Activated CD4-positive, alpha-beta memory T cell treated with anti-CD3 and anti-CD28 coated beads for 36 hours (primary cell): ENCODE data around the gene KRT40. TPM values are rescaled to one million over a fixed set of nuclear protein-coding genes. Genes with fewer than 3 reads are reported as not detected.

ENCODE experiments used
- CTCF ChIA-PET: fragments of 350-600 bp; sonication (Branson Sonifier 250); formaldehyde crosslinking; loops from one replicate; lab custom pipeline; 2021; ENCODE audit warnings: antibody characterized with exemption, inconsistent platforms; lab: Charles Lee
- POLR2A ChIA-PET: fragments of 350-600 bp; sonication (Branson Sonifier 250); formaldehyde crosslinking; loops from one replicate; lab custom pipeline; 2021; ENCODE audit warnings: antibody characterized with exemption; lab: Charles Lee
- DNase-seq: peaks from one replicate; pipeline ENCODE4 v3.0.0-alpha.2; 2020
- H3K27ac Mint-ChIP-seq: one replicate; pipeline ENCODE4 v1.8.0; 2021; ENCODE audit warnings: mixed read lengths
- H3K27me3 Mint-ChIP-seq: one replicate; pipeline ENCODE4 v1.8.0; 2021; ENCODE audit warnings: mixed read lengths
- H3K36me3 Mint-ChIP-seq: one replicate; pipeline ENCODE4 v1.8.0; 2021; ENCODE audit warnings: mixed read lengths
- H3K4me1 Mint-ChIP-seq: one replicate; pipeline ENCODE4 v1.8.0; 2021; ENCODE audit warnings: low read depth, mixed read lengths
- H3K4me3 Mint-ChIP-seq: one replicate; pipeline ENCODE4 v1.8.0; 2021; ENCODE audit warnings: mild to moderate bottlenecking, mixed read lengths
- H3K9me3 Mint-ChIP-seq: one replicate; pipeline ENCODE4 v1.8.0; 2021; ENCODE audit warnings: mixed read lengths
- intact Hi-C: fragments of 100-400 bp; cut with micrococcal nuclease; formaldehyde crosslinking; loops from one replicate; pipeline ENCODE4 v1.15.1; 2023
- total RNA-seq, 2 experiments: library from RNA; stranded (reverse); gene quantifications; one replicate each; pipeline ENCODE4 v1.2.3, GENCODE V29; 2021

Gene KRT40
- total RNA-seq, 2 experiments from 2014 or later: not detected

GRCh38 chr17:40944531-40944930 is 39.6 kb downstream of the KRT40 start:
- CTCF ChIA-PET: interaction anchor here (0.6 kb wide), 1 partner anchor 705 kb away, joined by 3 read pairs; no protein-coding TSS in a partner anchor

GRCh38 chr17:40942553-40942952 is 41.6 kb downstream of the KRT40 start:
- no peaks in the 10 kb centered on the region for H3K36me3 Mint-ChIP-seq
- intact Hi-C loops: no loop called here
- POLR2A ChIA-PET: no interaction called here
- no peak overlapping the region for H3K27ac Mint-ChIP-seq
- peaks cover 32% of the 10 kb centered on the region for H3K27me3 Mint-ChIP-seq
- CTCF ChIA-PET: no interaction called here
- no peaks in the 10 kb centered on the region for H3K4me1 Mint-ChIP-seq
- no peak overlapping the region for H3K4me3 Mint-ChIP-seq
- no peaks in the 10 kb centered on the region for H3K9me3 Mint-ChIP-seq
- no peak for DNase-seq

More at GRCh38 chr17:40944531-40944930, 39.6 kb downstream of the KRT40 start:
- H3K36me3 Mint-ChIP-seq: no peaks in the 10 kb centered on the region
- no peaks in the 10 kb centered on the region for H3K4me1 Mint-ChIP-seq
- intact Hi-C loops: no loop called here
- H3K27ac Mint-ChIP-seq: no peak overlapping the region
- H3K9me3 Mint-ChIP-seq: no peaks in the 10 kb centered on the region
- peaks cover 45% of the 10 kb centered on the region for H3K27me3 Mint-ChIP-seq
- no peak overlapping the region for H3K4me3 Mint-ChIP-seq
- no peak for DNase-seq
- POLR2A ChIA-PET: interaction anchor here (0.5 kb wide), 1 partner anchor 10 kb away, joined by 3 read pairs; no protein-coding TSS in a partner anchor

GRCh38 chr17:40940266-40940665 is 43.9 kb downstream of the KRT40 start:
- H3K36me3 Mint-ChIP-seq: no peaks in the 10 kb centered on the region
- no peaks in the 10 kb centered on the region for H3K4me1 Mint-ChIP-seq
- DNase-seq: no peak
- no peaks in the 10 kb centered on the region for H3K9me3 Mint-ChIP-seq
- intact Hi-C loops: no loop called here
- peaks cover 17% of the 10 kb centered on the region for H3K27me3 Mint-ChIP-seq
- ChIA-PET POLR2A (no interaction called here), CTCF (no interaction called here)
- no peak overlapping the region for H3K27ac Mint-ChIP-seq
- H3K4me3 Mint-ChIP-seq: no peak overlapping the region

GRCh38 chr17:40938981-40939380 is 45.1 kb downstream of the KRT40 start:
- DNase-seq: no peak
- intact Hi-C loops: no loop called here
- H3K27me3 Mint-ChIP-seq: peaks cover 10% of the 10 kb centered on the region
- no peak overlapping the region for H3K27ac Mint-ChIP-seq
- ChIA-PET POLR2A (no interaction called here), CTCF (interaction anchor here (0.5 to 0.7 kb wide), 2 partner anchors 18 to 796 kb away, joined by 4 read pairs; partner anchors contain the start of gene HAP1)
- H3K9me3 Mint-ChIP-seq: no peaks in the 10 kb centered on the region
- no peaks in the 10 kb centered on the region for H3K36me3 Mint-ChIP-seq
- H3K4me1 Mint-ChIP-seq: no peaks in the 10 kb centered on the region
- H3K4me3 Mint-ChIP-seq: no peak overlapping the region

DNA sequence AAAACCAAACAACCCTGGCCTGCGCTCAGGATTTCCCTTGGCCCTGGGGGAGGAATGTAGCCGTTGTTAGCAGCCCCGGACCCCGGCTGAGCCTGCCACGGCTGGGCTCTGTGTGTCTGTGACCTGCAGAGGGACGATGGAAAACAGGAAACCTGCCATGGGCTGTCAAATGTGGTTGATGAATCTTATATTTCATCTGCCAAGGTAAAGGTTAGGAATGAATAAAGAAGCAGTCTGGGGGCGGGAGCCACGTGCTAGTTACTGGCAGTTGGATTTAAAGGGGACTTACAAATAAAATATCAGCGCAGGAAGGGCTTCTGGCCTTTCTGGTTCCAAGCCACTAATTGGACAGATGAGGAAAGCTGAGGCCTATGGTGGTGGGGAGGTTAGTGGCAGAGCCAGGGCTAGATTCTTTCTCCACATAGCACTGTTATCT is 46.7 kb downstream of the KRT40 start, which contains the start of gene KRT23:
Gene KRT23 (minus strand): TSS at position 263 of the 436 bp plus-strand sequence. CDS start 1,043 bp downstream, outside the sequence.
- no peaks in the 10 kb centered on the region for H3K36me3 Mint-ChIP-seq
- H3K9me3 Mint-ChIP-seq: no peaks in the 10 kb centered on the region
- ChIA-PET CTCF (no interaction called here), POLR2A (no interaction called here)
- DNase-seq: no peak
- no peaks in the 10 kb centered on the region for H3K4me1 Mint-ChIP-seq
- no peak within 1 kb of the TSS for H3K4me3 Mint-ChIP-seq
- no peak within 1 kb of the TSS for H3K27ac Mint-ChIP-seq
- peaks cover 9% of the 10 kb centered on the region for H3K27me3 Mint-ChIP-seq
- intact Hi-C loops: no loop called here

- DNase-seq: no peak
- H3K27me3 Mint-ChIP-seq: peaks cover 9% of the 10 kb centered on the region
- H3K27ac Mint-ChIP-seq: no peak overlapping the region
- no peaks in the 10 kb centered on the region for H3K4me1 Mint-ChIP-seq
- POLR2A ChIA-PET: no interaction called here
- H3K4me3 Mint-ChIP-seq: no peak overlapping the region
- H3K9me3 Mint-ChIP-seq: no peaks in the 10 kb centered on the region
- CTCF ChIA-PET: no interaction called here
- intact Hi-C loops: no loop called here
- no peaks in the 10 kb centered on the region for H3K36me3 Mint-ChIP-seq
These were observed 47.1 kb downstream of the KRT40 start for GRCh38 chr17:40936976-40937375.

GRCh38 chr17:40936437-40936971 is 47.6 kb downstream of the KRT40 start:
- no peak overlapping the region for H3K27ac Mint-ChIP-seq
- ChIA-PET CTCF (no interaction called here), POLR2A (no interaction called here)
- peaks cover 9% of the 10 kb centered on the region for H3K27me3 Mint-ChIP-seq
- H3K9me3 Mint-ChIP-seq: no peaks in the 10 kb centered on the region
- DNase-seq: no peak
- no peaks in the 10 kb centered on the region for H3K4me1 Mint-ChIP-seq
- H3K36me3 Mint-ChIP-seq: no peaks in the 10 kb centered on the region
- intact Hi-C loops: no loop called here
- no peak overlapping the region for H3K4me3 Mint-ChIP-seq

DNA sequence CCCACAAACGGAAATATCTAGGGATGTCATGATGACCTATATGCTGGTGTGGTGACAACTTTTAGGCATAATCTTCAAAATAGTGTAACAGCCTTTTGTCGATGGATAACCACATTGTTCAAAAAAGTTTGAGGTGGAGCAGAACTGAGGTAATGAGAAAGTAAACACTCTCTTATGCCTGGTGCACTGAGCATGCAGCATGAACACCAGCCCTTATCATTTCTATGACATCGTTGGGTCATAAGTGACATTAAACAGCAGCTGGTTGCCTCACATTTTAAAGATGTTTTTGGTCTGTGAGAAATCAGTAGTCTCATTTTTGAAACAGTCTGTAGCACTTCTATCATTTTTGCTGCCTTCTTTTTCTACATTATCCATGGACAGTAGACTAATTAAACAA is 48.5 kb downstream of the KRT40 start:
- Mint-ChIP-seq H3K4me3 (no peak overlapping the region), H3K36me3 (no peaks in the 10 kb centered on the region), H3K9me3 (no peaks in the 10 kb centered on the region), H3K27ac (no peak overlapping the region), H3K27me3 (peaks cover 9% of the 10 kb centered on the region), H3K4me1 (no peaks in the 10 kb centered on the region)
- DNase-seq: no peak
- intact Hi-C loops: no loop called here
- ChIA-PET POLR2A (no interaction called here), CTCF (interaction anchor here (0.8 kb wide), 1 partner anchor 613 kb away, joined by 3 read pairs; no protein-coding TSS in a partner anchor)

- Mint-ChIP-seq H3K4me1 (no peaks in the 10 kb centered on the region), H3K9me3 (no peaks in the 10 kb centered on the region), H3K4me3 (no peak overlapping the region), H3K27me3 (peaks cover 8% of the 10 kb centered on the region), H3K36me3 (no peaks in the 10 kb centered on the region), H3K27ac (no peak overlapping the region)
- intact Hi-C loops: no loop called here
- DNase-seq: no peak
- ChIA-PET POLR2A (no interaction called here), CTCF (no interaction called here)
These were observed 51.5 kb downstream of the KRT40 start for GRCh38 chr17:40932608-40933007.

DNA sequence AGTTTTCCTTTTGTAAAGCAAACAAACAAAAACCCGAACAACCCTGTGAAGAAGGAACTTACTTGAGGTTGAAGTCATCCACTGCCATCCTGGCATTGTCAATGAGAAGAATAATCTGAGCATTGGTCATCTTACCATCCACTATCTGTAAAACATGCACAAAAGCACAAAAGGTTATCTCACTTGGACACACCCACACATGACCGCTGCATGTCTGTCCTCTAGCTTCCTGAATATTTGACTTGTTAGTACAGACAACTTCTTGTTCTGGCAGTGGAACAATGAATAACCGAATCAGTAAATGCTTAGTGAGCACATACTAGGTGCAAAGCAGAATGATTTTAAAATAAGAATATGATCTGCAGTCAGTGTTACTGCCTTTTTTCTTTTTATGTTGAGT is 52.8 kb downstream of the KRT40 start:
- ChIA-PET POLR2A (no interaction called here), CTCF (interaction anchor here (1.1 kb wide), 1 partner anchor 617 kb away, joined by 4 read pairs; no protein-coding TSS in a partner anchor)
- H3K36me3 Mint-ChIP-seq: no peaks in the 10 kb centered on the region
- no peak overlapping the region for H3K4me3 Mint-ChIP-seq
- no peak overlapping the region for H3K27ac Mint-ChIP-seq
- H3K4me1 Mint-ChIP-seq: no peaks in the 10 kb centered on the region
- intact Hi-C loops: no loop called here
- H3K27me3 Mint-ChIP-seq: peaks cover 11% of the 10 kb centered on the region
- no peaks in the 10 kb centered on the region for H3K9me3 Mint-ChIP-seq
- no peak for DNase-seq

Other genes with a start within 250 kb of the KRT40 start
- gene KRT25, start 229.0 kb downstream of the KRT40 start, total RNA-seq: not detected
- not detected for gene KRT26, start 212.1 kb downstream of the KRT40 start, total RNA-seq
- not detected for gene KRT27, start 201.8 kb downstream of the KRT40 start, total RNA-seq
- not detected for gene KRT28, start 184.4 kb downstream of the KRT40 start, total RNA-seq
- gene KRT10, start 161.7 kb downstream of the KRT40 start, total RNA-seq: 10 to 100 TPM; 28.4 to 35.5 TPM
- gene KRT12, start 117.1 kb downstream of the KRT40 start, total RNA-seq: not detected
- gene KRT20, start 99.1 kb downstream of the KRT40 start, total RNA-seq: not detected
- not detected for gene KRT23, start 46.7 kb downstream of the KRT40 start, total RNA-seq
- not detected for gene KRT39, start 17.4 kb downstream of the KRT40 start, total RNA-seq
- not detected for gene KRTAP3-3, start 9.8 kb upstream of the KRT40 start, total RNA-seq
- not detected for gene KRTAP3-2, start 15.6 kb upstream of the KRT40 start, total RNA-seq
- gene KRTAP3-1, start 24.8 kb upstream of the KRT40 start, total RNA-seq: not detected
- not detected for gene KRTAP1-5, start 42.9 kb upstream of the KRT40 start, total RNA-seq
- not detected for gene KRTAP1-4, start 45.9 kb upstream of the KRT40 start, total RNA-seq
- gene KRTAP1-3, start 50.5 kb upstream of the KRT40 start, total RNA-seq: not detected
- gene KRTAP1-1, start 57.1 kb upstream of the KRT40 start, total RNA-seq: not detected
- gene KRTAP2-1, start 63.0 kb upstream of the KRT40 start, total RNA-seq: not detected
- gene KRTAP2-2, start 70.9 kb upstream of the KRT40 start, total RNA-seq: not detected
- not detected for gene KRTAP2-3, start 75.8 kb upstream of the KRT40 start, total RNA-seq
- gene KRTAP2-4, start 81.6 kb upstream of the KRT40 start, total RNA-seq: not detected
- gene KRTAP4-7, start 99.8 kb upstream of the KRT40 start, total RNA-seq: not detected
- not detected for gene KRTAP4-8, start 113.8 kb upstream of the KRT40 start, total RNA-seq
- not detected for gene KRTAP4-16, start 117.9 kb upstream of the KRT40 start, total RNA-seq
- not detected for gene KRTAP4-9, start 121.1 kb upstream of the KRT40 start, total RNA-seq
- gene KRTAP4-11, start 134.0 kb upstream of the KRT40 start, total RNA-seq: not detected
- gene KRTAP4-12, start 139.9 kb upstream of the KRT40 start, total RNA-seq: not detected
- gene KRTAP4-6, start 156.2 kb upstream of the KRT40 start, total RNA-seq: not detected
- gene KRTAP4-5, start 165.5 kb upstream of the KRT40 start, total RNA-seq: not detected
- gene KRTAP4-4, start 176.4 kb upstream of the KRT40 start, total RNA-seq: not detected
- not detected for gene KRTAP4-3, start 183.9 kb upstream of the KRT40 start, total RNA-seq
- not detected for gene KRTAP4-2, start 193.9 kb upstream of the KRT40 start, total RNA-seq
- gene KRTAP4-1, start 200.6 kb upstream of the KRT40 start, total RNA-seq: not detected
- gene KRTAP9-1, start 205.6 kb upstream of the KRT40 start, total RNA-seq: not detected
- gene KRTAP9-2, start 242.3 kb upstream of the KRT40 start, total RNA-seq: not detected
- gene KRTAP9-3, start 248.1 kb upstream of the KRT40 start, total RNA-seq: not detected